ENCODE results near the gene ANO7. TPM values are rescaled to one million over a fixed set of nuclear protein-coding genes. Genes with fewer than 3 reads are reported as not detected.

The ANO7 gene
- total RNA-seq, 1 experiment from 2014 or later, result 0.84 TPM

DNA sequence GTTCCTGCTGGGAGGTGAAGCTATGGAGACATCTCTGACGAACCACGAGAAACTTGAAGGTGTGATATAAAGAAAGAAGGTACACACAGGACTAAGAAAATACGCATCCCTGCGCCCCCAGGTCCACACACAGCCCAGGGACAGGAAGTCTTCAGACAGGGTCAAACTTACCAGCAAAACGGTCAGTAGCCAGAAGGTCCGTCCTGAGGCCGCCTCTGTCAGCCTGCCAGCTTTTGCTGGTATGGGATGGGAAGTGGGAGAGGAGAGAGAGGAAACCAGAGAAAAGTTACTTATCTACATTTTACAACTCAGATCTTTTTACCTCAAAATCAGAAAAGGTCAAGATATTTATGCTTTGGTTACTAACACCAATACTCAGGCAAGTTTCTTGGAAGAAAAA is 79.8 kb downstream of the ANO7 start:
- Histone ChIP-seq H3K27ac (ENCODE audit: low read depth, low read length) (no peak overlapping the region), H3K4me3 (replicated peaks in 1 of 2; ENCODE audit: low read depth in 1 of 2, low read length in 2 of 2) (no peak overlapping the region), H3K9me3 (ENCODE audit: control insufficient read depth in 1 of 2, insufficient read depth in 1 of 2, low read depth in 1 of 2, low read length in 2 of 2) (no peaks in the 10 kb centered on the region), H3K9ac (ENCODE audit: low read length) (no peak overlapping the region), H3K4me2 (ENCODE audit: low read length) (no peak overlapping the region), H3K27me3 (ENCODE audit: insufficient read depth, low read length) (no peaks in the 10 kb centered on the region), H3K79me2 (ENCODE audit: insufficient read depth, low read length) (peaks cover 89% of the 10 kb centered on the region), H2AFZ (ENCODE audit: low read depth, low read length, poor library complexity, severe bottlenecking) (no peak overlapping the region), H4K20me1 (ENCODE audit: insufficient read depth) (peaks cover 19% of the 10 kb centered on the region; the same call in 1 of the 2 replicates), H3K4me1 (ENCODE audit: control insufficient read depth in 1 of 2, insufficient read depth in 2 of 2, low read length in 2 of 2) (peaks cover 19 to 36% of the 10 kb centered on the region in 2 experiments; a peak in 3 of 4 replicates), H3K36me3 (ENCODE audit: control insufficient read depth in 1 of 2, insufficient read depth in 2 of 2, low read length in 2 of 2) (peaks cover 32 to 37% of the 10 kb centered on the region in 2 experiments), H3K9me2 (ENCODE audit: insufficient read depth) (no peaks in the 10 kb centered on the region)
- no TSS peak for BruUV-seq (replicated peaks)
- ChIA-PET POLR2A (no interaction called here), CTCF (no interaction called here), RAD21 (ENCODE audit: low non-redundant PET in 1 of 2, low total read pairs in 2 of 2, uncharacterized antibody in 2 of 2, unreplicated experiment in 2 of 2) (no interaction called here)
- ATAC-seq (no peak), DNase-seq (ENCODE audit: low read depth, low spot score) (no peak)
- no peak for TF ChIP-seq ZNF274 (IDR thresholded peaks at IDR 0.05; ENCODE audit: low read depth, low read length)
- TF ChIP-seq FOSL1 (IDR thresholded peaks at IDR 0.05; ENCODE audit: low read depth), result no peak
- no peak for TF ChIP-seq POLR2A (IDR thresholded peaks at IDR 0.05; ENCODE audit: borderline replicate concordance, extremely low read depth, insufficient read depth, insufficient read length)
- TF ChIP-seq ZFX (IDR thresholded peaks at IDR 0.05), result no peak
- no peak for TF ChIP-seq ZBTB33 (IDR thresholded peaks at IDR 0.05; ENCODE audit: extremely low read depth, insufficient replicate concordance, low read length)
- TF ChIP-seq CBX3 (IDR thresholded peaks at IDR 0.05; ENCODE audit: low read depth), result no peak
- TF ChIP-seq, protein P1, sequence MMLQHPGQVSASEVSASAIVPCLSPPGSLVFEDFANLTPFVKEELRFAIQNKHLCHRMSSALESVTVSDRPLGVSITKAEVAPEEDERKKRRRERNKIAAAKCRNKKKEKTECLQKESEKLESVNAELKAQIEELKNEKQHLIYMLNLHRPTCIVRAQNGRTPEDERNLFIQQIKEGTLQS (IDR thresholded peaks at IDR 0.05), result no peak
- intact Hi-C loops (cut with micrococcal nuclease), result no loop called here
